Progenitor cell of endocrine pancreas (in vitro differentiated cells): ENCODE data around the gene LRP1B. TPM values are rescaled to one million over a fixed set of nuclear protein-coding genes. Genes with fewer than 3 reads are reported as not detected.
"Not testable (repeated sequence)": the region's sequence is repeated elsewhere in the genome, so short reads cannot be mapped to it uniquely, and the experiment has no call there.

ENCODE experiments used
- DNase-seq: peaks from one replicate; pipeline ENCODE4 v3.0.0; 2021; ENCODE audit warnings: low spot score; ENCODE audit not compliant: unreplicated experiment
- H3K27ac Mint-ChIP-seq: 2 replicates; pipeline ENCODE4 v1.8.0; 2021; ENCODE audit warnings: mild to moderate bottlenecking, moderate library complexity, mixed read lengths
- H3K27me3 Mint-ChIP-seq: 2 replicates; pipeline ENCODE4 v1.8.0; 2021; ENCODE audit warnings: mixed read lengths
- H3K36me3 Mint-ChIP-seq: 2 replicates; pipeline ENCODE4 v1.8.0; 2022; ENCODE audit warnings: mixed read lengths; ENCODE audit not compliant: insufficient read depth
- H3K4me1 Mint-ChIP-seq: 2 replicates; pipeline ENCODE4 v1.8.0; 2021; ENCODE audit warnings: low read depth, mixed read lengths
- H3K4me3 Mint-ChIP-seq: 2 replicates; pipeline ENCODE4 v1.8.0; 2021; ENCODE audit warnings: low read depth, mild to moderate bottlenecking, moderate library complexity, mixed read lengths
- H3K9me3 Mint-ChIP-seq: 2 replicates; pipeline ENCODE4 v1.8.0; 2021; ENCODE audit warnings: low read depth, mixed read lengths
- total RNA-seq: library from RNA; stranded (reverse); gene quantifications from 2 replicates; pipeline ENCODE4 v1.2.1, GENCODE V29; 2021
- TF ChIP-seq, protein P1 (sequence below): fragments of 200-600 bp; sonication (generic); IDR thresholded peaks from one replicate; pipeline ENCODE4 v1.5.0; 2021; ENCODE audit warnings: antibody characterized with exemption, mild to moderate bottlenecking; ENCODE audit not compliant: unreplicated experiment

The LRP1B gene
- total RNA-seq, 1 donor from 2014 or later = 0.57 TPM

DNA sequence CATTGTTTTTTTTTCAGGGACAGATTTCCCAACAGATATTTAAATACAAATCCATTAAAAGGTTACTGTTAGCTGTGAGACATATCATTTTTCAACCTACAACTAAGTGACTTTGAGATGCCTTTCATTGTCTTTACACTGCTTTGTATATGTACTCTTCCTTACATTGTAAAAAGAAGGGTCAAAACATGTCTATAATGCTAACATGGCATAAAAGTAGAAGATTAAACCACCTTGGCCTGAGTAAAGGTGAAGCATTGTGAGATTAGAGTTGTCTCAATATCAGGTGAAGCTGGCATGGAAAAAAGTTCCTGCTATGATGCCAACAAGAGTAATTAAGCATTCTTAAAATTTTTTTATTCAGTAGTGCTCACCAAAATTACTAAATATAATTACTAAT lies 1842.1 kb downstream of the LRP1B start:
- H3K27ac Mint-ChIP-seq = no peak overlapping the region
- TF ChIP-seq, protein P1, sequence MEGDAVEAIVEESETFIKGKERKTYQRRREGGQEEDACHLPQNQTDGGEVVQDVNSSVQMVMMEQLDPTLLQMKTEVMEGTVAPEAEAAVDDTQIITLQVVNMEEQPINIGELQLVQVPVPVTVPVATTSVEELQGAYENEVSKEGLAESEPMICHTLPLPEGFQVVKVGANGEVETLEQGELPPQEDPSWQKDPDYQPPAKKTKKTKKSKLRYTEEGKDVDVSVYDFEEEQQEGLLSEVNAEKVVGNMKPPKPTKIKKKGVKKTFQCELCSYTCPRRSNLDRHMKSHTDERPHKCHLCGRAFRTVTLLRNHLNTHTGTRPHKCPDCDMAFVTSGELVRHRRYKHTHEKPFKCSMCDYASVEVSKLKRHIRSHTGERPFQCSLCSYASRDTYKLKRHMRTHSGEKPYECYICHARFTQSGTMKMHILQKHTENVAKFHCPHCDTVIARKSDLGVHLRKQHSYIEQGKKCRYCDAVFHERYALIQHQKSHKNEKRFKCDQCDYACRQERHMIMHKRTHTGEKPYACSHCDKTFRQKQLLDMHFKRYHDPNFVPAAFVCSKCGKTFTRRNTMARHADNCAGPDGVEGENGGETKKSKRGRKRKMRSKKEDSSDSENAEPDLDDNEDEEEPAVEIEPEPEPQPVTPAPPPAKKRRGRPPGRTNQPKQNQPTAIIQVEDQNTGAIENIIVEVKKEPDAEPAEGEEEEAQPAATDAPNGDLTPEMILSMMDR = no peak
- no peaks in the 10 kb centered on the region for H3K27me3 Mint-ChIP-seq
- H3K4me1 Mint-ChIP-seq = no peaks in the 10 kb centered on the region
- peaks cover 3% of the 10 kb centered on the region for H3K9me3 Mint-ChIP-seq
- no peak for DNase-seq
- H3K36me3 Mint-ChIP-seq = no peaks in the 10 kb centered on the region
- H3K4me3 Mint-ChIP-seq = no peak overlapping the region

DNA sequence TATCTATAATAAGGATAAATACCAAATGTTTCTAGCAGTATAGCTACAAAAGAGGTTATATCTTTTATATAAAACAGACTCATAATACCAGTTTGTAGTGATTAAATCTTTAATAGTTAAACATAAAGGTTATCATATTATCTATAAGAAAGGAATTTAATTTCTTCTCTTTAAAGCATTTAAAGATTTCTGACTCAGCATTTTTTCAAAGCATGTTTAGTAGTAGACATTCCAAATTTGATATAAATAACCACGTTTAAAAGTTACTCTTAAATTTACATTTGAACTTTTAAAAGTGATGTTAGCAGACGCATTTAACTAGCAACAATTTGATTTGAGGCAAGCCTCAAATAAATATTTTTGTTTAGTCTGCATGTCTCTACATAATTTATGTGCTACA lies 1842.6 kb downstream of the LRP1B start:
- Mint-ChIP-seq H3K9me3 (peaks cover 3% of the 10 kb centered on the region), H3K27ac (no peak overlapping the region), H3K36me3 (no peaks in the 10 kb centered on the region), H3K4me3 (no peak overlapping the region), H3K4me1 (no peaks in the 10 kb centered on the region), H3K27me3 (no peaks in the 10 kb centered on the region)
- TF ChIP-seq, protein P1 = no peak
- no peak for DNase-seq

DNA sequence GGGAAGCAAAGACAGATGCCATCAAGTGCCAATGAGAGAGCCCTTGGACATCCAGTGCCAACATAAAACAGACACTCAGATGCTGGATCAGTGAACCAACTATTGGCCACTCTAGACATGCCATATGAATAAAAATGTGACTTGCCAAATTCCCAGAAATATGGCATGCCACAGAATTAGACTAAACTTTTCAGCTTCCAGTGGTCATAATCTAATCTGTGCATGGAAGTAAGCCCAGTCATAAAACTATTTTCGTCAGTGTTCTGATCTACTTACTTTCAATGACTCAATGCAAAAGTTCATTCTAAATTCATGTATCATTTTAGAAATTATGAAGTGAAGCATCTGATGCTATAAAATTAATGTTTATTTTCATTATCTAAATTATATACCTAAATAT lies 1844.4 kb downstream of the LRP1B start:
- H3K4me3 Mint-ChIP-seq = no peak overlapping the region
- no peaks in the 10 kb centered on the region for H3K9me3 Mint-ChIP-seq
- no peak overlapping the region for H3K27ac Mint-ChIP-seq
- H3K4me1 Mint-ChIP-seq = no peaks in the 10 kb centered on the region
- TF ChIP-seq, protein P1 = no peak
- DNase-seq = no peak
- no peaks in the 10 kb centered on the region for H3K36me3 Mint-ChIP-seq
- H3K27me3 Mint-ChIP-seq = no peaks in the 10 kb centered on the region

DNA sequence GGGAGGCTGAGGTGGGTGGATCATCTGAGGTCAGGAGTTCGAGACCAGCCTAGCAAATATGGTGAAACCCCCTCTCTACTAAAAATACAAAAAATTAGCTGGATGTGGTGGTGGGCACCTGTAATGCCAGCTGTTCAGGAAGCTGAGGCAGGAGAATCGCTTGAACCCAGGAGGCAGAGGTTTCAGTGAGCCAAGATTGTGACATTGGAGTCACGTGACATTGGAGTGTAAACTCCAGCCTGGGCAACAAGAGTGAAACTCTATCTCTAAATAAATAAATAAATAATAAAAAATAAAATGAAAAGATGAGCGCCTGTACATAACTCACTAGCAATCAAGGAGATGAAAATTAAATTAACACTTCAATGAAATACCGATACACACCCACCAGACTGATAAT lies 1853.5 kb downstream of the LRP1B start:
- H3K4me3 Mint-ChIP-seq, H3K36me3 Mint-ChIP-seq, H3K27ac Mint-ChIP-seq, H3K27me3 Mint-ChIP-seq, DNase-seq, H3K4me1 Mint-ChIP-seq, H3K9me3 Mint-ChIP-seq: not testable (repeated sequence)

DNA sequence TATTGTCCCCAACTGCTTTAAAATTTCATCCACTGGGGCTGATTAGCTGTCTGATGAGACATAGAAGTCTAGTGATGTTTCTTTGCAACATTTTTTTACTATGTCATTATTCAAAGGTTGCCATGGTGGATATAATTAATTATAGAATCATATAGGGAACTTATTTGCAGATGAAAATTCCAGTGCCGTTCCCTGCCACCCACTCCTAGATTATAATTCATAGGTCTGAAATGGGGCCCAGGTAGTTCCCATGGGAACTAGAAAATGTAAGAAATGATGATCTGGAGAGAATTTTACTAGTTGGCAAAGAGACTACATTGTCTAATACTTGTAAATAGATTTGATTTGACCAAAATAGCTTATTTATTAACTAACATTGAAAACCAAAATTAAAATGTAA lies 1854.2 kb downstream of the LRP1B start:
- Mint-ChIP-seq H3K27me3 (no peaks in the 10 kb centered on the region), H3K27ac (no peak overlapping the region), H3K4me1 (no peaks in the 10 kb centered on the region), H3K9me3 (peaks cover 4% of the 10 kb centered on the region), H3K36me3 (no peaks in the 10 kb centered on the region), H3K4me3 (no peak overlapping the region)
- no peak for DNase-seq
- TF ChIP-seq, protein P1 = no peak

DNA sequence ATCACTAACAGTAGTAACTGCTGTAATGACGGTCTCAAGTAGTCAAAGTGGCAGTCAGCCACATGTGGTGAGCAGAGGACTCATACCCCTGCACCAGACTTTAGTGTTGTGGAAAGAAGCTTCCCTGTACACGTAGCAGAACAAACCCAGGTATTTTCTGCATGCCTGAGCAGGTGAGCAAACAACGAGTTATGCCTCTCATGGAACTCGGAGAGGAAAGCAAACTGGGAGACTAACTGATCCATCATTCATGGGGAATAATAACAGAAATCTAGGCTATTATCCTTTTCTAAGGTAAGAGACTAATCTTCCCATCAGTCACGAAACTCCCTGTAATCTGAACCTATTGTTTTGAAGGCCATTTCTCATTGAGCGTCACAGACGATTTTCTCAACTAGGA lies 1855.4 kb downstream of the LRP1B start:
- TF ChIP-seq, protein P1 = no peak
- peak overlapping the region; percentile 52 for H3K27ac Mint-ChIP-seq
- H3K4me3 Mint-ChIP-seq = no peak overlapping the region
- no peaks in the 10 kb centered on the region for H3K4me1 Mint-ChIP-seq
- DNase-seq = no peak
- H3K9me3 Mint-ChIP-seq = peaks cover 4% of the 10 kb centered on the region
- no peaks in the 10 kb centered on the region for H3K36me3 Mint-ChIP-seq
- H3K27me3 Mint-ChIP-seq = no peaks in the 10 kb centered on the region
